ENCODE measurements around the gene MFGE8.

MFGE8 gene

GRCh38 chr15:88898736-88899135, 14.4 kb downstream of the MFGE8 start:
- no peak overlapping the region for H3K27ac Mint-ChIP-seq
- peaks cover 30% of the 10 kb centered on the region for H3K4me1 Mint-ChIP-seq
- peaks cover 31% of the 10 kb centered on the region for H3K27me3 Mint-ChIP-seq (ENCODE audit: low read depth)
- no peak overlapping the region for H3K4me3 Mint-ChIP-seq
- no peak for TF ChIP-seq CTCF (IDR thresholded peaks at IDR 0.05; ENCODE audit: unreplicated experiment in 3 of 3)
- no peaks in the 10 kb centered on the region for H3K9me3 Mint-ChIP-seq
- H3K36me3 Mint-ChIP-seq (ENCODE audit: low read depth): peaks cover 20% of the 10 kb centered on the region

- peaks cover 30% of the 10 kb centered on the region for H3K4me1 Mint-ChIP-seq
- H3K27me3 Mint-ChIP-seq (ENCODE audit: low read depth): peaks cover 42% of the 10 kb centered on the region
- peak overlapping the region in 2 of 3 experiments; percentile 35 to 47 for H3K4me3 Mint-ChIP-seq
Measured at GRCh38 chr15:88897456-88898194, 15.6 kb downstream of the MFGE8 start.

GRCh38 chr15:88897142-88897455, 16.1 kb downstream of the MFGE8 start:
- no peak for TF ChIP-seq CTCF (IDR thresholded peaks at IDR 0.05; ENCODE audit: unreplicated experiment in 3 of 3)
- peak overlapping the region in 2 of 3 experiments; percentile 25 to 35 for H3K4me3 Mint-ChIP-seq
- peaks cover 47% of the 10 kb centered on the region for H3K27me3 Mint-ChIP-seq (ENCODE audit: low read depth)
- H3K9me3 Mint-ChIP-seq: no peaks in the 10 kb centered on the region
- H3K27ac Mint-ChIP-seq: peak overlapping the region; percentile 77 to 98 (median 88)
- H3K4me1 Mint-ChIP-seq: peaks cover 30% of the 10 kb centered on the region
- H3K36me3 Mint-ChIP-seq (ENCODE audit: low read depth): peaks cover 16% of the 10 kb centered on the region

More at GRCh38 chr15:88897456-88898194, 15.6 kb downstream of the MFGE8 start:
- TF ChIP-seq CTCF (IDR thresholded peaks at IDR 0.05; ENCODE audit: unreplicated experiment in 3 of 3): peak; percentile 61 to 66 (median 63)
- Mint-ChIP-seq H3K27ac (peak overlapping the region; percentile 77 to 98 (median 88)), H3K9me3 (no peaks in the 10 kb centered on the region), H3K36me3 (ENCODE audit: low read depth) (peaks cover 19% of the 10 kb centered on the region)

- Mint-ChIP-seq H3K27me3 (ENCODE audit: low read depth) (peaks cover 51% of the 10 kb centered on the region), H3K9me3 (no peaks in the 10 kb centered on the region), H3K4me3 (peak overlapping the region in 2 of 3 experiments; percentile 31 to 35), H3K36me3 (ENCODE audit: low read depth) (peaks cover 11% of the 10 kb centered on the region), H3K4me1 (peaks cover 30% of the 10 kb centered on the region), H3K27ac (peak overlapping the region; percentile 21 to 98 (median 88))
- no peak for TF ChIP-seq CTCF (IDR thresholded peaks at IDR 0.05; ENCODE audit: unreplicated experiment in 3 of 3)
Measured at GRCh38 chr15:88896333-88897033, 16.7 kb downstream of the MFGE8 start.

- Mint-ChIP-seq H3K4me3 (peak within 1 kb of the TSS; percentile 63 to 77 (median 75)), H3K27me3 (ENCODE audit: low read depth) (peaks cover 59% of the 10 kb centered on the region), H3K4me1 (peaks cover 23% of the 10 kb centered on the region), H3K9me3 (no peaks in the 10 kb centered on the region), H3K36me3 (ENCODE audit: low read depth) (no peaks in the 10 kb centered on the region), H3K27ac (peak within 1 kb of the TSS in 2 of 3 experiments; percentile 14 to 98)
- TF ChIP-seq CTCF (IDR thresholded peaks at IDR 0.05; ENCODE audit: unreplicated experiment in 3 of 3): no peak
Measured at GRCh38 chr15:88894819-88895767, 18.1 kb downstream of the MFGE8 start, which contains the start of gene HAPLN3. Gene HAPLN3, minus strand, starts transcription at chr15:88895544. Its CDS starts 8,246 bp downstream, at chr15:88887298.
